ENCODE measurements around the gene THADA.
"Not testable (repeated sequence)": the region's sequence is repeated elsewhere in the genome, so short reads cannot be mapped to it uniquely, and the experiment has no call there.

- TF ChIP-seq CTCF (IDR thresholded peaks at IDR 0.05; ENCODE audit: low read depth, low read length); EZH2phosphoT487 (IDR thresholded peaks at IDR 0.05; ENCODE audit: low read depth): not testable (repeated sequence)
Measured at GRCh38 chr2:43532572-43532971, 63.3 kb downstream of the THADA start.
